Stimulated activated CD4-positive, alpha-beta T cell treated with anti-CD3 and anti-CD28 coated beads, Interleukin-2, amount 100 ng/mL, for 24 hours (primary cell): ENCODE data around the gene RALGAPB.
"Not testable (repeated sequence)": the region's sequence is repeated elsewhere in the genome, so short reads cannot be mapped to it uniquely, and the experiment has no call there.

Source experiments
- DNase-seq, 2 donors: peaks; one replicate each; pipeline ENCODE4 v3.0.0-alpha.2; 2020

RALGAPB gene

DNA sequence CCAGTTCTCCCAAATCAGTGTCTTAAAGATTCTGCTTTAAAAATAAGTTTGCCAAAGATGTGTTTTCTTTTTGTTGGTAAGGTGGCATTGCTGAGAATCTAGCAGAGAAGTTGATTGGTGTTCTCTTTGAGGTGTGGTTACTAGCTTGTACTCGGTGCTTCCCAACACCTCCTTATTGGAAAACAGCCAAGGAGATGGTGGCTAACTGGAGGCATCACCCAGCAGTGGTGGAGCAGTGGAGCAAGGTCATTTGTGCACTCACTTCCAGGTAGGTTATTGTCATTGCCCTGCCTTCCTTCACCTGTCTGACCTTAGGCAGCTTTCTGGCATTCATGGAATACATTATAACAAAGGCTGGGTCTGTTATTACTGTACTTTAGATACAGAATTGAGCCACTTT, 26.7 kb downstream of the RALGAPB start:
- DNase-seq, result no peak

DNA sequence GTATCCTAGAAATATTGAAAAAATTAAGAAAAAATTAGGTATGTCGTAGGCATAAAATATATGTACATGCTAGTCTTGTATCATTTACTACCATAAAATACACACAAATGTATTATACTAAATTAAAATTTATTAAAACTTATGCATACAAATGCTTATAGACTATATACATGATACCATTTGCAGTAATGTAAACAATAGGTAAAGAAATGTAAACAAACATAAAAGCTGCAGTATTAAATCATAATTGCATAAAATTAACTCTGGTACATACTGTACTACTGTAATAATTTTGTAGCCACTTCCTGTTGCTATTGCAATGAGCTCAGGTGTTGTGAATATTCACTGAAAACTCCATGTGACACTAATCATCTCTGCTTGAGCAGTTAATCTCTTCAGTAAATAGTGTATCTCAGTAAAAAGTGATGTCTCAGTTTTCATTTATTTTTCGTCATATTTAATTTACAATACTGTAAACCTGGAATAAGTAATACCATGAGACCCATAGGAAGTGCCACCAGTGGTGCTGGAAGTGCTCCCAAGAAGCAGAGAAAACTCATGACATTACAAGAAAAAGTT, 29.3 kb downstream of the RALGAPB start:
- no peak for DNase-seq

DNA sequence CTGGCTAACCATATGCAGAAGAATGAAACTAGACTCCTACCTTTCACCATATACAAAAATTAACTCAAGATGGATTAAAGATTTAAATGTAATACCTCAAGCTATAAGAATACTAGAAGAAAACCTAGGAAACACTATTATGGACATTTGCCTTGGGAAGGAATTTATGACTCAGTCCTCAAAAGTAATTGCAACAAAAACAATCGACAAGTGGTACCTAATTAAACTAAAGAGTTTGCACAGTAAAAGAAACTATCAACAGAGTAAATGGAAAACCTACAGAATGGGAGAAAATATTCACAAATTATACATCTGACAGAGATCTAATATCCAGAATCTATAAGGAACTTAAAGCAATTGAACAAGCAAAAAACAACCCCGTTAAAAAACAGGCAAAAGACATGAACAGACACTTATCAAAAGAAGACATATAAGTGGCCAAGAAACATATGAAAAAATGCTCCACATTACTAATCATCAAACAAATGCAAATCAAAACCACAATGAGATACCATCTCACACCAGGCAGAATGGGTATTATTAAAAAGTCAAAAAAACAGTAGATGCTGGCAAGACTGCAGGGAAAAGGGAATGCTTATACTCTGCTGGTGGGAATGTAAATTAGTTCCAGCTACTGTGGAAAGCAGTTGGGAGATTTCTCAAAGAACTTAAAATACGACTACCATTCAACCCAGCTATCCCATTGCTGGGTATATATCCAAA, 31.9 kb downstream of the RALGAPB start:
- no peak for DNase-seq

DNA sequence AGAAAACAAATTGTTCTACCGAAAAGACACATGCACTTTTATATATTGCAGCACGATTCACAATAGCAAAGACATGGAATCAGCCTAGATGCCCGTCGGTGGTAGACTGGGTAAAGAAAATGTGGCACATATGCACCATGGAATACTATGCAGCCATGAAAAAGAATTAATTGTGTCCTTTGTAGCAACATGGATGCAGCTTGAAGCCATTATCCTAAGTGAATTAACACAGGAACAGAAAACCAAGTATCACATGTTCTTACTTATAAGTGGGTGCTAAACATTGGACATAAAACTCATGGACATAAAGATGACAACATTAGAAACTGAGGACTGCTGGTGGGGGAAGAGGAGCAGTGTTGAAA, 32.4 kb downstream of the RALGAPB start:
- no peak for DNase-seq

DNA sequence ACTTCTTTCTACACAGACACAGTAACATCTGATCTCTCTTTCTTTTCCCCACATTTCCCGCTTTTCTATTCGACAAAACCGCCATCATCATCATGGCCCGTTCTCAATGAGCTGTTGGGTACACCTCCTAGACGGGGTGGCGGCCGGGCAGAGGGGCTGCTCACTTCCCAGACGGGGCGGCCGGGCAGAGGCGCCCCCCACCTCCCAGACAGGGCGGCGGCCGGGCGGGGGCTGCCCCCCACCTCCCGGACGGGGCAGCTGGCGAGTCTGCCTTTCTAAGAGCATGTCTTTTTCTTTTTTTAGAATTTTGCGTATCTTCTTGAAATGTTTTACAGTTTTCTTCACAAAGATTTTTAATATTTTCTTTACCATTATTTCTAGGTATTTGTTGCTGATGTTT, 39.1 kb downstream of the RALGAPB start:
- DNase-seq, result not testable (repeated sequence)

DNA sequence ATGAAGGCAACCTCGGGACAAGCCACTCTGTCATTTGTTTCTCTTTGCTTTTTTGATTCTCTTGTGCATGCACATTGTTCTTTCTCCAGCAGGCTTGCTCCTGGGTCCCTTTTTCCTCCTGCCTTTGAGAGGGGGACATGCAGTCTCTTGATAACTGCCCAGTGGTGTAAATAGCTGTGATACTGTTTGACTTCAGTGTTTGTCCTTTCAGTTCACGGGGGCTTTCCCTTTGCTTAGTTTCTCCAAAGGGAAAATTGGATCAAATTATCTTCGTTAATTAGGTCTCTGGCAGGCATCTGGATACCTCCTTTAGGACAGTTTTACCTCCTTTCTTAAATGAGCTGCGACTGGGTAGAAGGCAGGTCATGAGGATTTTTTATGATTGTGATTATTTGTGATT, 41.5 kb downstream of the RALGAPB start:
- no peak for DNase-seq

DNA sequence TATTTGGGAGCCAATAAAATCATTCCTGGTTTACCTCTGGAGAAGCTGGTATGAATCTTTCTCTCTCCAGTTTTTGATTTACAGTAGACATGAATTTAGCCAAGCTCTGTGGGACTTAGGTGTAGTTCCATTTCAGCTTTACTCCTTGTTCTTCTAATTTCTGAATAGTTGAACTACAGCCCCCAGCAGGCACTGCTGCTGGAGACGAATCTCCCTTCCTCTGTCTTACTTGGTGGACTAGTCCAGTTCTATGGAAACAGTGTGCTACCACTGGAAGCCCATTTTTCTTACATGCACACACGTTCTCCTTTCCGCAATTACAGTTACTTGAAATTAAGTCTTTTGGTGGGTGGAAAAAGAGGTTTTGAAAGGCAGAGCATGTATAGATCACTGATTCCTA, 42.3 kb downstream of the RALGAPB start:
- DNase-seq, result no peak

DNA sequence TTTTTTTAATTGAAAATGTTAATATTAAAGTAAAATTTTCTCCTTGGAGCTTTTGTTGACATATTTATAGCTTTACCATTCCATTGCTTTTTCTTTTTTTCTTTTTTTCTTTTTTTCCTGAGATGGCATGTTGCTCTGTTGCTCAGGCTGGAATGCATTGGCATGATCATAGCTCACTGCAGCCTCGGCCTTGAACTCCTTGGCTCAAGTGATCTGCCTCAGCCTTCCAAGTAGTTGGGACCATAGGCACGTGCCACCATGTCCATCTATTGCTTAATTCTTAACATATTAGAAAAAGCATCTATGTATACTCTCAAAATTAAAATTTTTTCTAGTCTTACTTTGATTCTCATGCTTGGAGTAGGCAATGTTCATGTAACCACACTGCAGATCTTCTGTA, 43.0 kb downstream of the RALGAPB start:
- no peak for DNase-seq

DNA sequence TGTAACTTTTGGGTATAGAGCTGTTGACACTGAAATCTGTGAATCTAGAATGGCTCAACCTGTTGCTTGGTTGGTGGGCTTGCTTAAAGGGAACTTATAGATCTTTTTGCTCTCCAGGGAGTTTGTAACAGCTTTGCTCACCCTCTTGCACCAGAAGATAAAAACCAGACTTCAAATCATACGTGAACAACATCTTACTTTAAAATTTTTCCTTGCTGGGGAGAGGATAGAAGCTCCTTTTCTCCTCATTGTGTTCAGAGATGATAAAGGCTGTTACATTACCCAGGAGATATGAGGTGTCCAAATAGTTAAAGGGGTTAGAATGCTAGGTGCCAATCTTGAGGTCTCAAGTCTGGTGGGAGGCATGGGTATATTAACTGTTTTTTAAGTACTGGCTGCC, 46.8 kb downstream of the RALGAPB start:
- no peak for DNase-seq

DNA sequence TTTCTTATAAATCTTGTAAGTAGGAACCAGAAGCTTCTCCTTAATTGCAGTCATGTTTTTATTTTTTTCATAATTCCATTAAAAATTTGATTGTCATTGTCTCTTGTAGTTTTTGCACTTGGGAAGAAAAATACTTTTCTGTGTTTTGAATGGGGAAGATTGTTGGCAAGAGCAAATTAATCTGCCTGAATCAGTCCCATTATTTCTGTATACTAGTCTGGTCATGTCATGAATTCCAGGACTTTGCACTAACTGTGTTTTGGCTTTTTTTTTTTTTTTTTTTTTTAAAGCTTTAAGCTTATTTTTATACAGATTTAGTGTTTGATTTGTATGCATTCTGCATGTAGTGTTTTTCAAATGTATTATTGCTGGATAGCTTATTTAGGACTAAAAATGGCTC, 47.6 kb downstream of the RALGAPB start:
- DNase-seq, result no peak

DNA sequence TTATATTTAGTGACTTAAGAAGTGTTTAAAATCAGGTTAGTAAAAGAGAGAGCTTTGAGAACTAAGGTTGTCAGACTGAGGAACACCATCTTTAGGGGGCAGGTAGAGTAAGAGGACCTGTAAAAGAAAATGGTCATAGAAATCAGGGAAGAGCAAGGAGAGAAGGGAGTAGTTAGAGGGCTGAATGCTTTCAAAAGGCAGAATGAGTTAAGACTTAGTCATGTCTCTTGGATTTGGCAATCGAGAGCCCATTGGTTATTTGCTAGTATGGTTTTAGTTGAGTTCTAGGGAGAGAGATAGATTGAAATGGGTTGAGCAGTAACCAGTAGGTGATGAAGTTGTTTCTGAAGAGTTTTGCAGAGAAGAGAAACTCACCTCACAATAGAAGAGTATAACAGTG, 51.1 kb downstream of the RALGAPB start:
- DNase-seq, result no peak

DNA sequence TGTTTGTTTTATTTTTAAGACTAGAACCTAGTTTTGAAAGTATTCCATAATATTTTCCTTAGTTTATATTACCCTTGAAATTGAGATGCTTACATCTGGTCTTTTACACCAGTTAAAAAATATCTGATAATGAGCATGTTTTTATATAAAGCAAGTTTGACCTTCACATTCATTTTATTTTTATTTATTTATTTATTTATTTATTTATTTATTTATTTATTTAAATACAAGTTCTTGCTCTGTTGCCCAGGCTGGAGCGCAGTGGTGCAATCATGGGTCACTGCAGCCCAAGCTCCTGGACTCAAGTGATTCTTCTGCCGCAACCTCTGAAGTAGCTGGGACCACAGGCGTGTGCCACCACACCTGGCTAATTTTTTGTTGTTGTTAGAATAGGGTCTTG, 55.5 kb downstream of the RALGAPB start:
- DNase-seq, result no peak

DNA sequence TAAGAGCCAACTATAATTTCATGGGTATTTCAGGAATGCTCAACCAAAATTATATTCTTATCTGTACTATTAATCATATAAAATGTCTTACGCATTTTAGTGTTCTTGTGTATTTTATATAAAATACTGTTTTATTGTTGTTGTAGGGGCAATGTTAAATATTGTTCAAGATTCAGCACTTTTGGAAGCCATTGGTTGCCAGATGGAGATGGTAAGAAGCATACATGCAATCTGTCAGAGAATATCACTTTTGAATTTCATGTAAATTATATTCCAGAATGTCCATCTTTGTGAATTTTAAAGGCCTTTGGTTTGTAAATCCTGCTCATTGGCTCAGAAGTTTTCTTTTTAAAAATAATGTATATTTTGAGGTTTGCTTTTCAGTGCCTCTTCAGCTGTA, 58.4 kb downstream of the RALGAPB start:
- DNase-seq, result no peak

DNA sequence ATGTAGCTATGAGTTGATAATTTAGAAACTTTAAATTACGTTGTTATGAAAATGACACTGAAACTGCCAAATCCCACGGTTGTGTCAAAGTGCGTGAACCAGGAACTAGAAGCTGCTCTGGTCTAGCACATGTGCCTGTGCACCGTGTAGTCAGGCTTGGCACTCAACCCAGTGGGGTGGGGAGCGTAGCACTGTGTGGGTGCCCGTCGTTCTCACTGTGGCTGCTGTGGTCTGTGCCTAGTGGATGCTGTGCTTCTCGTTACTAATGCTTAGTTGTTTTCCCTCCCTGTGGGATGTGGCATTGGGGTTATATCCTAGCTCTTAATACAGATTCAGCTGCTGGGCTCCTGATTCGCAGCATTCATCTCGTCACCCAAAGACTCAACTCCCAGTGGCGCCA, 62.1 kb downstream of the RALGAPB start:
- DNase-seq, result peak; percentile 18 to 20

DNA sequence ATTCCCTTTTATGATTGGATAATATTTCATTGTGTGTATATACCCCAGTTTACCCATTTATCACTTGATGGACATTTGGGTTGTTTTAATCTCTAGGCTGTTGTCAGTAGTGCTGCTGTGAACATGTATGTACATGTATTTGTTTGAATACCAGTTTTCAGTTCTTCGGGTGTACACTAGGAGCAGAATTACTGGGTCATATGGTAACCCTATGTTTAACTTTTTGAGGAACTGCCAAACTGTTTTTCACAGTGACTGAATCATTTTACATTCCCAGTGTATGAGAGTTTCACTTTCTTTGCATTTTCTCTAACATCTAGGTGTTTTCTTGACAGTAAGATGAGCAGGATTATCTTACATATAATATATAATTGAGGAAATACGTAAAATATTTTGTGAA, 63.7 kb downstream of the RALGAPB start:
- DNase-seq, result no peak

DNA sequence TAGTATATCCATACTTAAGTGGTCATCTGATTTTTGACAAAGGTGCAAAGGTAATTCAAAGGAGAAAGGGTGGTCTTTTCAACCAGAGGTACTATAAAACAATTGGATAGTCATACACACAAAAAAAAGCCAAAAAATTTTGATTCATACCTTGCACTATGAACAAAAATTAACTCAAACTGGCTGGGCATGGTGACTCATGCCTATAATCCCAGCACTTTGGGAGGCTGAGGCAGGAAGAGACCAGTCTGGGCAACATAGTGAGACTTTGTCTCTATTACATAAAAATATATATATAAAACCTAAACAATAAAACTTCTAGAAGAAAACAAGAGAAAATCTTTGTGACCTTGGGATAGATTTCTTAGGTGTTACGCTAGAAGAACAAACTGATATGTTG, 64.5 kb downstream of the RALGAPB start:
- no peak for DNase-seq

DNA sequence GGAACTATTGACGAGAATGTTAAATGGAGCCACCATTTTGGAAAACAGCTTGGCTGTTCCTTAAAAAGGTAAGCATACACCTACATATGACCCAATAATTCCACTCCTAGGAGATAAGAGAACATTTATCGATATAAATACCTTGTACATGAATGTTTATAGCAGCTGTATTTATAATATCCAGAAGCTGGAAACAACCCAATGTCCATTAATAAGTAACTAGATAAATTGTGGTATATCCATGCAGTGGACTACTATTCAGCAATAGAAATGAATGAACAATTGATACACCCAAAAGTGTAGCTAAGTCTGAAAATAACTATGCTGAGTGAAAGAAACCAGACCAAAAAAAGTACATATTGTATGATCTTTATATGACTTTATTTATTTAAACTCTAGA, 66.1 kb downstream of the RALGAPB start:
- no peak for DNase-seq

DNA sequence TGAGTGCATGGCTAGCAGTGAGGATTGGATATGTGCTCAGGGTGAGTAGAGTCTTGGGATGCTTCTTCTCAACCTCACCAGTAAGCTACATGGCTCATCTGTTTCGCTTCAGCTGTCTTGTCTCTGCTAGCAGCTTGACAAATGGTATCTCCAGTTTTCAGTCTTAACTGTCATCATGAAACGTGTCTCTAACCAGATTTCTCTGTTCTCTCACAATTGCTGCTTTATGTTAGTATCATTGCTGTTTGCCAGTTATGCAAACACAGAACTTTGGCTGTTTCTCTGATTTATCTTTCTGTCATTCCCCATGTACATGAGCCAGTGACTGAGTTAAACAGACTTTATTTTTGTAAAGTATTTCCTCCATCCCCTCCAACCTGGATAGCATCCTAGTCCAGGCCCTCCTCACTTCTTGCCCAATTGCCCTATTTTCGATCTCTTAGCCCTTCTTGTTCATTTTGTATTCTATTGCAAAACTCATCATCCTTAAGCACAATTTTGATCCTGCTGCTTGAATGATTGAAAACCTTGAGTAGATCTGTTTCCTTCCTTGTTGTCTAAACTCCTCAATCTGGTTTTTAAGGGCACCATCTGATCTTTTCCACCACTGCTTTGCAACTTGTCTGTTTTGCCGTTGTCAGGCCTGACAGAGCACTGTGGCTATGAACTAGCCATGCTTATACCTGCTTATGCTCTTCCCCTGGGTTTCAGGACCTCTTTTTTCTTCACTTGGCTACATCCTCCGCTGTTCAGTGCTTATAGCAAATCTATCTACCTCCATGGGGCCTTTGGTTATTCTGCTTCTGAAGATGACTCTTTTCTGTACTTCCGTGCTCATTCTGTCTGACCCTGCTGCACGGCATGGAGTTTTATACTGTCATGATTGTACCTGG, 70.6 kb downstream of the RALGAPB start:
- DNase-seq, result no peak

DNA sequence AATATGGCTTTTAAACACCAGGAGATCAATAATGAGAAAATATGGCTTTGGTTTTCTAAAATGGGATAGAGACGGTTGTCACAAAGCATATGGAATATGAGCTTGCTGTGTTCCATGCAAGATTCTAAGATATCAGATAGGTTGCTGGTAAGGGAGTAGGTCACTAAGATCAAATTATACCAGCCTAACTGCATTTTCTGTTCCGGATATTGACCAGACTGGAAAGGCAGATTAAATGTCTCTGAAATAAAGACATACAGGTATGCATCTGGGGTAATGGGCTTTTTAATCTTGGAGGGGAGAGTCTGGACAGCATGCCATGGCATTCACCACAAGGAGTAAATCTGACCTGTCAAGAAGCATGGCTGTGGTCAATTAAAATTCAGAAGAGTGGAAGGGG, 73.1 kb downstream of the RALGAPB start:
- no peak for DNase-seq

DNA sequence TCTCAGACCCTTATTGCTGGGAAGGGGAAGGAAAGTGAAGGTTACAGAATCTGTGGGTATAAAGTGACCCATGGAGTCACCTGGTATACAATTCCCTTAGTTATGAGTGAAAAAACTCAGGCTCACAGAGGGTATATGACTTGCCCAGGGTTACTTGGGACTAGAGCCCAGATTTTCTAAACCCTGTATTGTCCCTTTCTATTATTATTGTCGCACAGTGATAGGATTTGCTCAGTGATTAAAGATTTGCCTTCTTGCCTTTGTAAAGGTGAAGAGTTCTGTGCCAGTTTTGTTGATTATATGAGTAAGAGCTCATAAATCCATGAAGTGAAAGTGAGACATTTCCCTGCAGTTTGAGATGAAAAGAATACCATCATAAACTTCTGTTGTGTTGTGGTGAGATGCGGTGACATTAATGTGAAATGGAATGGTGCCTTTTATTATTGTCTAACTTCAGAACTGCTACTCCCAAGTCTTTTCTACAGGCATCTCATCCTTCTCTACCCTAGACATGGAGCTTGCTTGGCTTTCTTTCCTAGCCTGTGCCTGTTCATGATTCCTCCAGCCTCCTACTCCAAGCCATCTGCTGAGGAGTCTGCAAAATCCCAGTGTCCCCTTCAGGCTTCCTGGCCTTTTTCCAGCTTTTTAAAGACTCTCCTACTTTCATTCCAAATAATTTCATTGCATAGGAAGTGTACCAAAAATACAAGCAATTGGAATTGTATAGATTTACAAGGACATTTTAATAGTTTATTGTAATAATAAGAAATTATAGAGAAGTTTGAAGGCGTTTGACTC, 74.8 kb downstream of the RALGAPB start:
- DNase-seq, result no peak

DNA sequence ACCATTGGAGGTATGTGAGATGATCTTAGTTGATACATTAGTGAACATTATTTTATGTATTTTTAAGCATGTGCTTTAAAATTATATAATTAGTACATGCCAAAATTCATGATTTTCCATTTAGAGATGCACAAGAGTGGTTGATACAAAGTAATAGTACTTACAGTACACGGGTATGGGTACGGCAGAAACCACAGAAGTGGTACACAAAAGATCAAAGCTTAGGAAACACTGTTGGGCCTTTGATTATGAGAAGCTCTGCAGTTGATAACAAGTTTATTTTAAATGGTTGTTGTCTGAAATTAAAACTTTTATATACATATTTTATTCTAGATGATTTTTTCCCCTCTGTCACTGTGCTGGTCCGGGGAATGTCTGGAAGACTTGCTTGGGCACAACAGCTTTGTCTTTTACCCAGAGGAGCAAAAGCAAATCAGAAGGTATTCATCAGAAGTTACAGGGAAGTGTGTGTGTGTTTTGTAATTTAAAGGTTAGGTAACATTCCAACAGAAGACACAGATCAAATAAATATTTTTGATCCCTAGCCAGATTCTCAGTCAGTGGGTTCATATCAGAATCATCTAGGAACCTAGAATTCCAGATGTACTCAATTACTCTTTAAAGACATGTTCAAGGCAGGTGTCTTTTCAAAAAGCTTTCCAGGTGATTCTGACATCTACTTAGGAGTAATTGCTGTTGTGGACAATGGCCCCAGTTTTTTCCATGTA, 75.9 kb downstream of the RALGAPB start:
- no peak for DNase-seq

DNA sequence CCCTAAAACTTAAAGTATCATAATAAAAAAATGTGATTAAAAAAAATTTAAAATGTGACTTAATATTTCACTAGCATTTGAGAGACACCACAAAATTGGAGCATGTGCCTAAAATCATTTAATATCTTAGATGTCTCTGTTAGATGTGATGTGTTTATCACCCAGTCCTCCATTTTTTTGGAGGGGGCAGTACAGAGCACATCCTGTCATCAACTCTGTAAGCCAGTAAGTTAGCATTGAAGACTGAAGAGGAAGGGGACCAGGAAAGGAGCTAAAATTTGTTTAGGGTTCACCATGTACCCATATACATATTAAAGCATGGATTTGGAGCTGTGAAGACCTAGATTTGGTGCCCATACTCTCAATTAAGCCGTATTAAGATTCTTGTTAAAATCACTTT, 77.6 kb downstream of the RALGAPB start:
- DNase-seq, result no peak
